IMR-90 (cell line): ENCODE results near the gene TTC19. TPM values are rescaled to one million over a fixed set of nuclear protein-coding genes. Genes with fewer than 3 reads are reported as not detected.
A peak's percentile ranks its signal among the peaks of the same experiment; 100 is the strongest.

Source experiments
- ATAC-seq: fragments of 200-7000 bp; cut with Tn5 transposase; 2 replicates; pipeline ENCODE4 v1.9.1; 2020; ENCODE audit warnings: low read depth, mild to moderate bottlenecking, moderate library complexity
- BruUV-seq: library from RNA; stranded (reverse); fragments of 400-500 nt; replicated peaks from 2 replicates; lab custom pipeline; 2021; lab: Mats Ljungman, UMichigan
- CTCF ChIA-PET: fragments of 300-600 bp; formaldehyde crosslinking; extraction: SDS; loops from one replicate; lab custom pipeline; 2021; ENCODE audit warnings: antibody characterized with exemption; lab: Yijun Ruan, JAX
- POLR2A ChIA-PET: fragments of 300-600 bp; sonication (Branson Sonifier 250); formaldehyde crosslinking; loops from one replicate; lab custom pipeline; 2022; ENCODE audit warnings: antibody characterized with exemption; ENCODE audit not compliant: unreplicated experiment; lab: Charles Lee
- DNase-seq: peaks from one replicate; pipeline ENCODE4 v3.0.0; 2013
- H2AFZ ChIP-seq: replicated peaks from 2 replicates; pipeline ENCODE3; 2013; ENCODE audit warnings: low read length, mild to moderate bottlenecking; ENCODE audit not compliant: poor library complexity
- H2AK5ac ChIP-seq: 2 replicates; pipeline ENCODE4 v1.6.1; 2013; ENCODE audit warnings: low read depth, low read length, inconsistent platforms
- H2AK9ac ChIP-seq: replicated peaks from 2 replicates; pipeline ENCODE3; 2013; ENCODE audit warnings: mild to moderate bottlenecking, low read depth, low read length, moderate library complexity; ENCODE audit not compliant: poor library complexity
- H2BK120ac ChIP-seq: 2 replicates; pipeline ENCODE4 v1.6.1; 2013; ENCODE audit warnings: low read depth, low read length, inconsistent platforms
- H2BK15ac ChIP-seq: 3 replicates; pipeline ENCODE4 v1.6.1; 2013; ENCODE audit warnings: low read depth, low read length, inconsistent platforms
- H2BK20ac ChIP-seq: 2 replicates; pipeline ENCODE4 v1.6.1; 2013; ENCODE audit warnings: low read depth, mild to moderate bottlenecking, inconsistent platforms, low read length, moderate library complexity
- H2BK5ac ChIP-seq: 2 replicates; pipeline ENCODE4 v1.6.1; 2013; ENCODE audit warnings: mild to moderate bottlenecking, low read depth, low read length, inconsistent platforms; ENCODE audit not compliant: poor library complexity, severe bottlenecking
- H3K14ac ChIP-seq: replicated peaks from 2 replicates; pipeline ENCODE4 v1.6.1; 2013; ENCODE audit warnings: low read depth, low read length, inconsistent platforms
- H3K18ac ChIP-seq: 2 replicates; pipeline ENCODE4 v1.6.1; 2013; ENCODE audit warnings: low read depth, low read length, control low read depth
- H3K23ac ChIP-seq: 2 replicates; pipeline ENCODE4 v1.6.1; 2013; ENCODE audit warnings: low read depth, low read length, inconsistent platforms
- H3K27ac ChIP-seq: 2 replicates; pipeline ENCODE4 v1.5.1; 2013; ENCODE audit warnings: mild to moderate bottlenecking, control low read depth, low read length; ENCODE audit not compliant: insufficient read depth
- H3K27me3 ChIP-seq: 2 replicates; pipeline ENCODE4 v1.6.1; 2013; ENCODE audit warnings: low read length; ENCODE audit not compliant: control insufficient read depth, insufficient read depth
- H3K36me3 ChIP-seq: 2 replicates; pipeline ENCODE4 v1.6.1; 2013; ENCODE audit warnings: low read length, mixed read lengths; ENCODE audit not compliant: control insufficient read depth, insufficient read depth
- H3K4ac ChIP-seq: 2 replicates; pipeline ENCODE4 v1.6.1; 2013; ENCODE audit warnings: low read depth, low read length, inconsistent platforms
- H3K4me1 ChIP-seq: 2 replicates; pipeline ENCODE4 v1.6.1; 2013; ENCODE audit warnings: low read length, mixed read lengths; ENCODE audit not compliant: control insufficient read depth, insufficient read depth
- H3K4me2 ChIP-seq: 2 replicates; pipeline ENCODE4 v1.6.1; 2013; ENCODE audit warnings: low read depth, mild to moderate bottlenecking, control low read depth, low read length, moderate library complexity
- H3K4me3 ChIP-seq: 2 replicates; pipeline ENCODE4 v1.5.1; 2013; ENCODE audit warnings: low read depth, mild to moderate bottlenecking, control low read depth, low read length, moderate library complexity; ENCODE audit not compliant: insufficient read depth
- H3K56ac ChIP-seq: 2 replicates; pipeline ENCODE4 v1.6.1; 2013; ENCODE audit warnings: low read length, inconsistent platforms; ENCODE audit not compliant: insufficient read depth; ENCODE audit errors: extremely low read depth
- H3K79me1 ChIP-seq, 2 experiments: 2 replicates each; pipeline ENCODE4 v1.6.1; 2013; ENCODE audit warnings: low read length in 2 of 2, inconsistent platforms in 1 of 2, low read depth in 1 of 2
- H3K9ac ChIP-seq: 2 replicates; pipeline ENCODE4 v1.6.1; 2013; ENCODE audit warnings: low read depth, low read length, control low read depth
- H3K9me1 ChIP-seq: 2 replicates; pipeline ENCODE4 v1.6.1; 2013; ENCODE audit warnings: low read length, inconsistent platforms; ENCODE audit not compliant: insufficient read depth
- H3K9me3 ChIP-seq: 2 replicates; pipeline ENCODE4 v1.6.1; 2013; ENCODE audit warnings: low read length; ENCODE audit not compliant: control insufficient read depth, insufficient read depth
- H4K20me1 ChIP-seq: 2 replicates; pipeline ENCODE4 v1.6.1; 2013; ENCODE audit warnings: low read length, inconsistent platforms; ENCODE audit not compliant: insufficient read depth
- H4K5ac ChIP-seq: 2 replicates; pipeline ENCODE4 v1.6.1; 2013; ENCODE audit warnings: mild to moderate bottlenecking, low read depth, low read length, control low read depth
- H4K8ac ChIP-seq, 2 experiments: 2 replicates each; pipeline ENCODE4 v1.6.1; 2013; ENCODE audit warnings: low read depth in 2 of 2, low read length in 2 of 2, control low read depth in 1 of 2, inconsistent platforms in 1 of 2
- H4K91ac ChIP-seq: 2 replicates; pipeline ENCODE4 v1.6.1; 2013; ENCODE audit warnings: low read depth, low read length, inconsistent platforms; ENCODE audit not compliant: insufficient read depth
- BHLHE40 ChIP-seq: fragments of 150-350 bp; IDR thresholded peaks from 2 replicates; pipeline ENCODE4 v1.6.1; 2016; ENCODE audit warnings: mild to moderate bottlenecking, low read depth, low read length
- CTCF ChIP-seq: conservative IDR thresholded peaks from 2 replicates; pipeline ENCODE4 v1.5.1; 2012; ENCODE audit warnings: mild to moderate bottlenecking, low read depth, low read length, improper control_type of control experiment
- ELK1 ChIP-seq: fragments of 150-350 bp; IDR thresholded peaks from 2 replicates; pipeline ENCODE4 v1.6.1; 2016; ENCODE audit warnings: low read depth, mild to moderate bottlenecking, low read length, moderate library complexity, borderline replicate concordance
- MAFK ChIP-seq: IDR thresholded peaks from 2 replicates; pipeline ENCODE4 v1.6.1; 2012; ENCODE audit warnings: low read depth, low read length, improper control_type of control experiment
- MAZ ChIP-seq: IDR thresholded peaks from 2 replicates; pipeline ENCODE4 v1.6.1; 2012; ENCODE audit warnings: low read depth, mild to moderate bottlenecking, low read length, improper control_type of control experiment, moderate library complexity, borderline replicate concordance
- NFE2L2 ChIP-seq: fragments of 150-350 bp; IDR thresholded peaks from 2 replicates; pipeline ENCODE4 v1.6.1; 2016; ENCODE audit warnings: low read depth, mild to moderate bottlenecking, low read length
- POLR2A ChIP-seq: IDR thresholded peaks from 2 replicates; pipeline ENCODE4 v1.6.1; 2012; ENCODE audit warnings: mild to moderate bottlenecking, low read depth, low read length
- RCOR1 ChIP-seq: IDR thresholded peaks from 2 replicates; pipeline ENCODE4 v1.6.1; 2012; ENCODE audit warnings: mild to moderate bottlenecking, low read length, improper control_type of control experiment; ENCODE audit not compliant: insufficient replicate concordance
- SMC3 ChIP-seq: fragments of 150-350 bp; IDR thresholded peaks from 2 replicates; pipeline ENCODE4 v1.6.1; 2016; ENCODE audit warnings: low read depth, mild to moderate bottlenecking, antibody characterized with exemption, low read length, moderate library complexity
- WGBS, 2 experiments: methylation state at CpG; one replicate each; pipeline versions ENCODE4 v1.1.5 to v1.1.7; 2013; ENCODE audit warnings: missing lambda C conversion rate in 2 of 2; ENCODE audit not compliant: insufficient read length in 1 of 2; ENCODE audit errors: extremely low coverage in 2 of 2; 5-methylcytosine and 5-hydroxymethylcytosine counted together
- dilution Hi-C: fragments of 300-500 bp; cut with HindIII; formaldehyde crosslinking; loops from one replicate; pipeline ENCODE4 v1.14.3; 2018; ENCODE audit warnings: low sequenced_read_pairs; ENCODE audit not compliant: unreplicated experiment
- in situ Hi-C: fragments of 300-500 bp; cut with MboI; formaldehyde crosslinking; loops from 3 replicates; pipeline ENCODE4 v1.14.3; 2019; ENCODE audit warnings: low sequenced_read_pairs, inconsistent platforms, mixed read lengths
- intact Hi-C: fragments of 100-400 bp; cut with micrococcal nuclease; formaldehyde crosslinking; loops from 2 replicates; pipeline ENCODE4 v1.10.0; 2022
- polyA plus RNA-seq, 3 experiments: library from polyadenylated mRNA; depleted of rRNA; stranded (reverse); fragments of >200 nt; gene quantifications; 2 replicates each; pipeline ENCODE4 v1.2.3, GENCODE V29; 2012; ENCODE audit warnings: low replicate concordance in 1 of 3
- total RNA-seq: library from RNA; depleted of rRNA; stranded (reverse); fragments of >200 nt; gene quantifications from 2 replicates; pipeline ENCODE4 v1.2.3, GENCODE V29; 2012
- TF ChIP-seq, protein P1 (sequence below): fragments of 150-350 bp; IDR thresholded peaks from 2 replicates; pipeline ENCODE4 v1.6.1; 2017; ENCODE audit warnings: mild to moderate bottlenecking, antibody characterized with exemption, low read length, low read depth

TTC19 gene
- total and polyA plus RNA-seq, 2 of the 4 experiments (the other 2 are of a cell fraction), result 8.3 to 12.9 TPM

DNA sequence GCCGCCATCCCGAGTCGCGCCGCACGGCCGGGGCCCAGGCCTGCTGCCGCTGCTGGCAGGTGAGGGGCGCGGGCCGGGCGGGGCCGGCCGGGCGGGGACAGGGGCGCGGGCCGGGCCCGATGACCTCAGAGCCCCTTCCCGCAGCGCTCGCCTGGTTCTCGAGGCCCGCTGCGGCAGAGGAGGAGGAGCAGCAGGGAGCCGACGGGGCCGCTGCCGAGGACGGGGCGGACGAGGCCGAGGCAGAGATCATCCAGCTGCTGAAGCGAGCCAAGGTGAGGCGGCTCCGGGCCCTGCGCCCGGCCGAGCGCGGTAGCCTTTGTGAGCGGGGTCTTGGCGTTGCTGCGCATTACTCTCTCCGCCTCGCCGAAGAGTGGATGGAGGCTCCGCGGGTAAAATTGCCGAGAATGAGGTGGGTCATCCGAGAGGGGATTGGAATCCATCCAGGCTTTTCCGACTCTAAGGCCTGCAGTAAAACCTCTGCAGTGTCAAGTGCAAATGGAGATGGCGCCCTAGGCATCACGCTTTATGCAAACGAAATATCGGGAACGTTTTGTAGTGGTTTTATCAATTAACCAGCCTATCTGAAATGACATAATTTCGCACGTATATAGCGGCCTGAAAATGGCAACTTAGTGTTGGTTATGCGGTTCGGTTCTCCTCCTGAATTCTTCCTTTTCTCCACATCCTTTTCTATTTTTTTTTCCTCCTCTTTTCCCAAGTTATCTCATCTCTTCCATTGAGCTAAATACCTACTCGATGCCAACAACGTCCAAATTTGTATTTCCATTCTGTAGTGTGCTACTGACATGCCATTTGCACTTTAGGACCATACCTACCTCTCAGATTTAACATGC lies 577 bp downstream of the TTC19 start:
- BruUV-seq, result no TSS peak
- Histone ChIP-seq H3K4me1 (peaks cover 6% of the 10 kb centered on the region; the same call in 1 of the 2 replicates), H2BK15ac (no peak overlapping the region), H2AFZ (peak overlapping the region; percentile 95), H2BK120ac (no peak overlapping the region), H2BK20ac (no peak overlapping the region), H4K91ac (peak overlapping the region; percentile 38), H2AK5ac (0 out of 2 replicates have a peak overlapping the region, but pooled peaks have one; percentile 5), H4K20me1 (peaks cover 5% of the 10 kb centered on the region; the same call in 1 of the 2 replicates), H3K9me1 (peaks cover 7% of the 10 kb centered on the region), H3K18ac (no peak overlapping the region), H2BK5ac (peak overlapping the region; percentile 95), H3K9me3 (no peaks in the 10 kb centered on the region), H3K27me3 (no peaks in the 10 kb centered on the region), H3K4ac (peak overlapping the region; percentile 19; the same call in 1 of the 2 replicates), H3K27ac (peak overlapping the region; percentile 22), H3K14ac (peak overlapping the region; percentile 54), H2AK9ac (peak overlapping the region; percentile 94), H3K9ac (peak overlapping the region; percentile 91), H3K36me3 (peaks cover 27% of the 10 kb centered on the region), H3K4me2 (peak overlapping the region; percentile 99), H3K4me3 (peak overlapping the region; percentile 72), H4K5ac (peak overlapping the region; percentile 18; the same call in 1 of the 2 replicates), H3K79me1 (peaks cover 32 to 50% of the 10 kb centered on the region in 2 experiments), H3K56ac (peak overlapping the region; percentile 16; the same call in 1 of the 2 replicates), H4K8ac (peak overlapping the region; percentile 35 to 67; a peak in 2 of 4 replicates), H3K23ac (peak overlapping the region; percentile 88; the same call in 1 of the 2 replicates)
- dilution Hi-C loops, result no loop called here
- in situ Hi-C loops, result loop anchor here (5.0 kb wide), 1 partner anchor 173 kb away; no protein-coding TSS in a partner anchor
- CTCF ChIA-PET, result interaction anchor here (0.6 to 1.1 kb wide), 3 partner anchors 13 to 58 kb away, joined by 3 to 4 read pairs (median 3); partner anchors contain the start of gene ADORA2B
- ATAC-seq, result peak; percentile 35
- TF ChIP-seq, protein P1, sequence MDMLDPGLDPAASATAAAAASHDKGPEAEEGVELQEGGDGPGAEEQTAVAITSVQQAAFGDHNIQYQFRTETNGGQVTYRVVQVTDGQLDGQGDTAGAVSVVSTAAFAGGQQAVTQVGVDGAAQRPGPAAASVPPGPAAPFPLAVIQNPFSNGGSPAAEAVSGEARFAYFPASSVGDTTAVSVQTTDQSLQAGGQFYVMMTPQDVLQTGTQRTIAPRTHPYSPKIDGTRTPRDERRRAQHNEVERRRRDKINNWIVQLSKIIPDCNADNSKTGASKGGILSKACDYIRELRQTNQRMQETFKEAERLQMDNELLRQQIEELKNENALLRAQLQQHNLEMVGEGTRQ, result no peak
- TF ChIP-seq NFE2L2 (no peak), MAZ (no peak), SMC3 (no peak), POLR2A (no peak), CTCF (no peak), BHLHE40 (no peak), RCOR1 (no peak), MAFK (no peak), ELK1 (no peak)
- WGBS, 2 experiments, result 1% methylated on average over 28 of the region's 64 CpGs; no CpG with 5 or more reads in 1 of the 2 experiments
- intact Hi-C loops, result loop anchor here (2.0 kb wide), 2 partner anchors 79 to 739 kb away; no protein-coding TSS in a partner anchor
- POLR2A ChIA-PET, result no interaction called here
- peak; percentile 22 for DNase-seq
